Measurements from ENCODE around the gene DYRK2. TPM values are rescaled to one million over a fixed set of nuclear protein-coding genes. Genes with fewer than 3 reads are reported as not detected.

The DYRK2 gene
- total and polyA plus RNA-seq, 10 of the 15 experiments (the other 5 are each of a cell fraction or from before 2014, with no cell fraction given): 3.1 to 35.9 (median 12.2) TPM

DNA sequence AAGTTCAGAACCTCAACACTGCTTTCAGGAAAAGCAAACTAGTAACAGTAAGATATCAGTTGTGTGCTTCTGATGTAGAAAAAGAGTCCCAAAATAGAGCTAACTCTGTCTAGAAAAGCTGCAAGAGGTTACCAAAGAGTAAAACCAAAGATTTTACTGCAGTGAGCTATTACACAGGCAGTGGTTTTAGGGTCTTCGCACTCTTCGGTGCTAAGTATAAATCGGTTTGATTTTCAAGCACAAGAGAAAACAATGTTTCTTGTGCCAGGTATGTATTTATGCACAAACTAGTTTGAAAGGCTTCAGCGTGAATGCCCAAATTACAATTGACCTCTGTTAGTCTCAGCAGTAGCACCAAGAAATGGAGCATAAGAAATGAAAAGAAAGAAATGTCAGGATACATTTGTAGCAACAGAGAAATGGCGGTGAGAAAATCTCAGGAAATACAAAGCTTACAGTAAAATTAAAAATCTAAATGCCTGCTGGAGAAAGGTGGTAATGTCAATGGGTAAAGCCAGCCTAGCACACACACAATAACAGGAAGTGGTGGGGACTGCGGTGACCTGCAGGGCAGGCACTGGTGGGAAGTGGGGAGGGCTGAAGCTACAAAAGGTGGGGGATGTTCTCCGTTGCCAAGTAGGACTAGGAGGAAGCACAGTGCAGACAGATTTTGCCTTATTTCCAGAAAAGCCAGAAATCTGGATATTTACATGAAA is 18.0 kb upstream of the DYRK2 start (continued):
- TF ChIP-seq, protein P1, sequence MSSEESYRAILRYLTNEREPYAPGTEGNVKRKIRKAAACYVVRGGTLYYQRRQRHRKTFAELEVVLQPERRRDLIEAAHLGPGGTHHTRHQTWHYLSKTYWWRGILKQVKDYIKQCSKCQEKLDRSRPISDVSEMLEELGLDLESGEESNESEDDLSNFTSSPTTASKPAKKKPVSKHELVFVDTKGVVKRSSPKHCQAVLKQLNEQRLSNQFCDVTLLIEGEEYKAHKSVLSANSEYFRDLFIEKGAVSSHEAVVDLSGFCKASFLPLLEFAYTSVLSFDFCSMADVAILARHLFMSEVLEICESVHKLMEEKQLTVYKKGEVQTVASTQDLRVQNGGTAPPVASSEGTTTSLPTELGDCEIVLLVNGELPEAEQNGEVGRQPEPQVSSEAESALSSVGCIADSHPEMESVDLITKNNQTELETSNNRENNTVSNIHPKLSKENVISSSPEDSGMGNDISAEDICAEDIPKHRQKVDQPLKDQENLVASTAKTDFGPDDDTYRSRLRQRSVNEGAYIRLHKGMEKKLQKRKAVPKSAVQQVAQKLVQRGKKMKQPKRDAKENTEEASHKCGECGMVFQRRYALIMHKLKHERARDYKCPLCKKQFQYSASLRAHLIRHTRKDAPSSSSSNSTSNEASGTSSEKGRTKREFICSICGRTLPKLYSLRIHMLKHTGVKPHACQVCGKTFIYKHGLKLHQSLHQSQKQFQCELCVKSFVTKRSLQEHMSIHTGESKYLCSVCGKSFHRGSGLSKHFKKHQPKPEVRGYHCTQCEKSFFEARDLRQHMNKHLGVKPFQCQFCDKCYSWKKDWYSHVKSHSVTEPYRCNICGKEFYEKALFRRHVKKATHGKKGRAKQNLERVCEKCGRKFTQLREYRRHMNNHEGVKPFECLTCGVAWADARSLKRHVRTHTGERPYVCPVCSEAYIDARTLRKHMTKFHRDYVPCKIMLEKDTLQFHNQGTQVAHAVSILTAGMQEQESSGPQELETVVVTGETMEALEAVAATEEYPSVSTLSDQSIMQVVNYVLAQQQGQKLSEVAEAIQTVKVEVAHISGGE (CRISPR knock-in tag; IDR thresholded peaks at IDR 0.05): no peak
- no peak for TF ChIP-seq NR2C2 (IDR thresholded peaks at IDR 0.05; ENCODE audit: borderline replicate concordance, control insufficient read depth, insufficient read length, low read depth)

DNA sequence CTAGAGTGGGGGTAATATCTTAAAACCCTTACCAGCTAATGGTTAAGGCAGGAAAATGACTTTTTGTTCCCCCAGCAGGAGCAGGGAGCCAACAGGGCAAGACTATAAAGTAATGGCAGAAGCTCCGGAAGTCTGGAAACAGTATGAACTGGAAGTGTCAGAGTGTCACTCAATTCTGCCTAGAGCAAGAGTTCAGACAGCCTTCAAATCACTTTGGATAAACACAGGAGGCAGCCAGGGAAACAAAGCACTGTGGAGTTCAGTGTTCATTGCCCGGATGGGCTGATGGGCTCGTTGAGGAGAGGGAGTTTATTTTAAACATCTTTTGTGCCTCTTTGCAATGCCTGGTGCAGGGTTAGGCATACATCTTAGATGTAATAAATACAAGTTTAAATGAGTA is 16.5 kb upstream of the DYRK2 start:
- H3K9me3 ChIP-seq (replicated peaks; ENCODE audit: control insufficient read depth, insufficient read depth, low read length): no peaks in the 10 kb centered on the region
- in situ Hi-C loops (cut with MboI) (no loop called here), intact Hi-C loops (cut with micrococcal nuclease; ENCODE audit: unreplicated experiment) (no loop called here)
- no peaks in the 10 kb centered on the region for H3K36me3 ChIP-seq (ENCODE audit: control insufficient read depth in 2 of 2, insufficient read depth in 2 of 2, low read length in 1 of 2)
- peaks cover 13% of the 10 kb centered on the region; the same call in 1 of the 2 replicates for H3K4me1 ChIP-seq (ENCODE audit: control insufficient read depth, insufficient read depth, low read length)
- no peak overlapping the region for H3K4me2 ChIP-seq (ENCODE audit: control insufficient read depth, insufficient read depth)
- H4K20me1 ChIP-seq (ENCODE audit: control insufficient read depth, insufficient read depth): no peaks in the 10 kb centered on the region
- RAD21 ChIA-PET (ENCODE audit: unreplicated experiment): no interaction called here
- SMC1A ChIA-PET (ENCODE audit: uncharacterized antibody, unreplicated experiment): no interaction called here
- CTCF ChIA-PET: no interaction called here
- no peak overlapping the region for H3K27ac ChIP-seq (ENCODE audit: control insufficient read depth, insufficient read depth)
- BruUV-seq (replicated peaks): no TSS peak
- H3K4me3 ChIP-seq: no peak overlapping the region
- 78% methylated on average over 3 of the region's 3 CpGs for WGBS (ENCODE audit: insufficient coverage, insufficient replicate concordance, low lambda C conversion rate, missing lambda C conversion rate)
- TF ChIP-seq ZNF24 (IDR thresholded peaks at IDR 0.05) (no peak), GATAD2B (conservative IDR thresholded peaks at IDR 0.05; ENCODE audit: low read depth) (no peak), LARP7 (IDR thresholded peaks at IDR 0.05) (no peak), SP1 (IDR thresholded peaks at IDR 0.05; ENCODE audit: low read depth, low read length) (no peak), EP300 (IDR thresholded peaks at IDR 0.05; ENCODE audit: borderline replicate concordance in 1 of 2, control insufficient read depth in 1 of 2, low read depth in 2 of 2, low read length in 2 of 2) (no peak), HCFC1 (IDR thresholded peaks at IDR 0.05; ENCODE audit: low read length) (no peak)
- TF ChIP-seq, protein P2, sequence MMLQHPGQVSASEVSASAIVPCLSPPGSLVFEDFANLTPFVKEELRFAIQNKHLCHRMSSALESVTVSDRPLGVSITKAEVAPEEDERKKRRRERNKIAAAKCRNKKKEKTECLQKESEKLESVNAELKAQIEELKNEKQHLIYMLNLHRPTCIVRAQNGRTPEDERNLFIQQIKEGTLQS (IDR thresholded peaks at IDR 0.05; ENCODE audit: borderline replicate concordance, extremely low read depth, low read depth, low read length): no peak
- DNase-seq (ENCODE audit: low read depth, low spot score) (no peak), ATAC-seq (no peak), FAIRE-seq (no peak)
- H3K27me3 ChIP-seq (replicated peaks in 1 of 2; ENCODE audit: control insufficient read depth in 2 of 2, insufficient read depth in 2 of 2, low read length in 1 of 2): no peaks in the 10 kb centered on the region
- no peak overlapping the region for H3K9ac ChIP-seq (ENCODE audit: control insufficient read depth, insufficient read depth, low read length)
- POLR2A ChIA-PET: interaction anchor here (0.5 kb wide), 1 partner anchor 16 kb away, joined by 3 read pairs; no protein-coding TSS in a partner anchor
- H3K79me2 ChIP-seq (ENCODE audit: control insufficient read depth, insufficient read depth, low read length): no peaks in the 10 kb centered on the region
- no peak overlapping the region for H2AFZ ChIP-seq (ENCODE audit: control insufficient read depth, low read depth, low read length)
